ENCODE data around the gene PAF1. TPM values are rescaled to one million over a fixed set of nuclear protein-coding genes. Genes with fewer than 3 reads are reported as not detected.

Gene PAF1
- total RNA-seq, 1 donor from 2014 or later = 33.3 TPM

GRCh38 chr19:39434123-39435076, 43.5 kb upstream of the PAF1 start:
- Histone ChIP-seq H3K9me3 (no peaks in the 10 kb centered on the region), H3K4me1 (peaks cover 35% of the 10 kb centered on the region), H3K27me3 (no peaks in the 10 kb centered on the region), H3K36me3 (peaks cover 33% of the 10 kb centered on the region), H3K27ac (peak overlapping the region; percentile 93), H3K4me3 (peak overlapping the region; percentile 92)
- DNase-seq (no peak), ATAC-seq (no peak)
- TF ChIP-seq CTCF (IDR thresholded peaks at IDR 0.05) = no peak
- intact Hi-C loops (cut with DNase I) = no loop called here

GRCh38 chr19:39433480-39434079, 42.7 kb upstream of the PAF1 start:
- intact Hi-C loops (cut with DNase I) = no loop called here
- H3K27ac ChIP-seq = peak overlapping the region; percentile 93
- ATAC-seq (no peak), DNase-seq (no peak)
- H3K27me3 ChIP-seq = no peaks in the 10 kb centered on the region
- no peaks in the 10 kb centered on the region for H3K9me3 ChIP-seq
- H3K4me1 ChIP-seq = peaks cover 43% of the 10 kb centered on the region
- peaks cover 33% of the 10 kb centered on the region for H3K36me3 ChIP-seq
- no peak for TF ChIP-seq CTCF (IDR thresholded peaks at IDR 0.05)
- no peak overlapping the region for H3K4me3 ChIP-seq

- H3K4me1 ChIP-seq = peaks cover 49% of the 10 kb centered on the region
- no peaks in the 10 kb centered on the region for H3K9me3 ChIP-seq
- no peak overlapping the region for H3K4me3 ChIP-seq
- no peak for ATAC-seq
- TF ChIP-seq CTCF (IDR thresholded peaks at IDR 0.05) = no peak
- intact Hi-C loops (cut with DNase I) = no loop called here
- no peak overlapping the region for H3K27ac ChIP-seq
- H3K36me3 ChIP-seq = peaks cover 33% of the 10 kb centered on the region
- no peaks in the 10 kb centered on the region for H3K27me3 ChIP-seq
- no peak for DNase-seq
Observed at GRCh38 chr19:39432677-39433025, 41.7 kb upstream of the PAF1 start.

- peak overlapping the region; percentile 91 for H3K27ac ChIP-seq
- peak overlapping the region; percentile 21 for H3K4me3 ChIP-seq
- DNase-seq (peak; percentile 78), ATAC-seq (peak; percentile 79)
- TF ChIP-seq CTCF (IDR thresholded peaks at IDR 0.05) = no peak
- peaks cover 45% of the 10 kb centered on the region for H3K4me1 ChIP-seq
- H3K27me3 ChIP-seq = no peaks in the 10 kb centered on the region
- H3K9me3 ChIP-seq = no peaks in the 10 kb centered on the region
- peaks cover 33% of the 10 kb centered on the region for H3K36me3 ChIP-seq
- intact Hi-C loops (cut with DNase I) = no loop called here
Observed at GRCh38 chr19:39430675-39431593, 40.0 kb upstream of the PAF1 start.

GRCh38 chr19:39428283-39429112, 37.6 kb upstream of the PAF1 start:
- peaks cover 28% of the 10 kb centered on the region for H3K4me1 ChIP-seq
- H3K27ac ChIP-seq = peak overlapping the region; percentile 83
- no peak overlapping the region for H3K4me3 ChIP-seq
- intact Hi-C loops (cut with DNase I) = no loop called here
- no peaks in the 10 kb centered on the region for H3K9me3 ChIP-seq
- TF ChIP-seq CTCF (IDR thresholded peaks at IDR 0.05) = no peak
- DNase-seq (peak; percentile 78), ATAC-seq (peak; percentile 74)
- H3K36me3 ChIP-seq = peaks cover 21% of the 10 kb centered on the region
- no peaks in the 10 kb centered on the region for H3K27me3 ChIP-seq

Data from upper lobe of right lung (tissue), 1 donor.